ENCODE measurements around the gene TRIM8. TPM values are rescaled to one million over a fixed set of nuclear protein-coding genes. Genes with fewer than 3 reads are reported as not detected.

Gene TRIM8
- total and polyA plus RNA-seq, 2 donors (not counting 1 experiment from before 2014, with no cell fraction given): 44.9 to 74.4 TPM

DNA sequence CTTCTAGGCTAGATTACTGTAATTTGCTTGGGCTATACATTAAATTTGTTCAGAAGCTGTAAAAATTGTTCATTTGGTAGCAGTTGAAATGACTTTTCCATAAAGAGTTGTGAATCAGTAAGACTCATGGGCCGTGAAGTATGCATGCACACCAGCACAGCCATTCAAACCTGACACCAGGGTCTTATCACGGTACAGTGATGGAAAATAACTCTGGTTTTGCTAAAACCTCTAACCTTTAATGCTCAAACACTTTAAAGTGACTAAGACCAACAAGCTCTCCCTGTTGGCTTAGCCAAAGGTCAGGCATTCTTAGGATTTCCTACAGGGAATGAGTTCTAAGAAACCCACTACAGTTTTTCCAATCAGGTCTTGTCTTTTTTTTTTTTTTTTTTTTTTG lies 58.5 kb downstream of the TRIM8 start:
- Histone ChIP-seq H3K4me2 (replicated peaks; ENCODE audit: low read depth, low read length, poor library complexity, severe bottlenecking) (no peak overlapping the region), H3K4me1 (ENCODE audit: control insufficient read depth in 2 of 2, insufficient read depth in 2 of 2, low read length in 2 of 2) (peaks cover 0 to 7% of the 10 kb centered on the region in 2 donors), H3K4me3 (ENCODE audit: control extremely low read depth in 1 of 5, extremely low read depth in 1 of 5, insufficient read depth in 1 of 5, low read depth in 2 of 5, low read length in 4 of 5) (no peak overlapping the region), H3K27me3 (replicated peaks in 1 of 4; ENCODE audit: control extremely low read depth in 1 of 4, control insufficient read depth in 3 of 4, insufficient read depth in 4 of 4, low read length in 3 of 4) (no peaks in the 10 kb centered on the region), H3K9me3 (ENCODE audit: control extremely low read depth in 1 of 3, control insufficient read depth in 2 of 3, insufficient read depth in 1 of 3, low read length in 2 of 3) (no peaks in the 10 kb centered on the region), H3K9ac (ENCODE audit: low read length) (no peak overlapping the region), H3K79me2 (ENCODE audit: control insufficient read depth, insufficient read depth, low read length) (peaks cover 11% of the 10 kb centered on the region), H3K27ac (ENCODE audit: low read length in 2 of 2) (no peak overlapping the region), H3K36me3 (replicated peaks in 1 of 2; ENCODE audit: control extremely low read depth in 1 of 2, control insufficient read depth in 1 of 2, extremely low read depth in 1 of 2, insufficient read depth in 2 of 2, low read length in 1 of 2) (peaks cover 0 to 4% of the 10 kb centered on the region in 2 experiments), H2AFZ (ENCODE audit: insufficient read depth, low read depth, low read length, poor library complexity, severe bottlenecking) (no peak overlapping the region), H4K20me1 (ENCODE audit: control insufficient read depth, insufficient read depth, low read length, poor library complexity, severe bottlenecking) (no peaks in the 10 kb centered on the region)
- Mint-ChIP-seq H3K9me3 (ENCODE audit: insufficient read depth) (no peaks in the 10 kb centered on the region), H3K4me1 (no peaks in the 10 kb centered on the region), H3K4me3 (no peak overlapping the region), H3K27ac (no peak overlapping the region), H3K27me3 (no peaks in the 10 kb centered on the region)
- intact Hi-C loops (cut with micrococcal nuclease): no loop called here
- ChIA-PET CTCF (interaction anchor here (0.6 to 1.9 kb wide), 2 partner anchors 11 to 39 kb away, joined by 3 to 7 read pairs; partner anchors contain the start of gene ARL3), POLR2A (no interaction called here)
- DNase-seq (no peak), ATAC-seq (ENCODE audit: low read depth) (no peak)
- TF ChIP-seq EZH2 (IDR thresholded peaks at IDR 0.05; ENCODE audit: borderline replicate concordance, insufficient read depth, low read depth, low read length, poor library complexity, severe bottlenecking): no peak
- TF ChIP-seq, protein P1, sequence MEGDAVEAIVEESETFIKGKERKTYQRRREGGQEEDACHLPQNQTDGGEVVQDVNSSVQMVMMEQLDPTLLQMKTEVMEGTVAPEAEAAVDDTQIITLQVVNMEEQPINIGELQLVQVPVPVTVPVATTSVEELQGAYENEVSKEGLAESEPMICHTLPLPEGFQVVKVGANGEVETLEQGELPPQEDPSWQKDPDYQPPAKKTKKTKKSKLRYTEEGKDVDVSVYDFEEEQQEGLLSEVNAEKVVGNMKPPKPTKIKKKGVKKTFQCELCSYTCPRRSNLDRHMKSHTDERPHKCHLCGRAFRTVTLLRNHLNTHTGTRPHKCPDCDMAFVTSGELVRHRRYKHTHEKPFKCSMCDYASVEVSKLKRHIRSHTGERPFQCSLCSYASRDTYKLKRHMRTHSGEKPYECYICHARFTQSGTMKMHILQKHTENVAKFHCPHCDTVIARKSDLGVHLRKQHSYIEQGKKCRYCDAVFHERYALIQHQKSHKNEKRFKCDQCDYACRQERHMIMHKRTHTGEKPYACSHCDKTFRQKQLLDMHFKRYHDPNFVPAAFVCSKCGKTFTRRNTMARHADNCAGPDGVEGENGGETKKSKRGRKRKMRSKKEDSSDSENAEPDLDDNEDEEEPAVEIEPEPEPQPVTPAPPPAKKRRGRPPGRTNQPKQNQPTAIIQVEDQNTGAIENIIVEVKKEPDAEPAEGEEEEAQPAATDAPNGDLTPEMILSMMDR (IDR thresholded peaks at IDR 0.05): no peak
- no CpG with 5 or more reads among the region's 2 CpGs for WGBS (ENCODE audit: insufficient coverage)

DNA sequence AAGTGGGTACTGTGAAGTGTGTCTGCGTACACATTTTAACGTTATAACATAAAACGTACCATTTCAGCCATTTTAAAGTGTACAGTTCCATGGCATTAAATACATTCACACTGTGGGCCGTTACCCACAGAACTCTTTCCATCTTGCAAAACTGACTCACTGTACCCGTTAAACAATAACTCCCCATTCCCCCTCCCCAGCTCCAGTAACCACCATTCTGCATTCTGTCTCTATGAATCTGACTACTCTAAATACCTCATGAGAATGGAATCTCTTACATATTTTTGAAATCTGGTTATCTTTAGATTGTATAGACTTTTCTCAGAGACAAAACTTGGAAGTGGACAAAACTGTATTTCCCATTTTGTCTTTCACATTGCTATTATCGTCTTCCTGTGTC lies 60.6 kb downstream of the TRIM8 start:
- no peak for TF ChIP-seq EZH2 (IDR thresholded peaks at IDR 0.05; ENCODE audit: borderline replicate concordance, insufficient read depth, low read depth, low read length, poor library complexity, severe bottlenecking)
- TF ChIP-seq, protein P1 (IDR thresholded peaks at IDR 0.05): no peak
- H3K27me3 Mint-ChIP-seq: no peaks in the 10 kb centered on the region
- Histone ChIP-seq H3K4me2 (replicated peaks; ENCODE audit: low read depth, low read length, poor library complexity, severe bottlenecking) (no peak overlapping the region), H3K79me2 (ENCODE audit: control insufficient read depth, insufficient read depth, low read length) (peaks cover 28% of the 10 kb centered on the region), H2AFZ (ENCODE audit: insufficient read depth, low read depth, low read length, poor library complexity, severe bottlenecking) (no peak overlapping the region), H4K20me1 (ENCODE audit: control insufficient read depth, insufficient read depth, low read length, poor library complexity, severe bottlenecking) (no peaks in the 10 kb centered on the region), H3K27ac (ENCODE audit: low read length in 2 of 2) (no peak overlapping the region), H3K4me1 (ENCODE audit: control insufficient read depth in 2 of 2, insufficient read depth in 2 of 2, low read length in 2 of 2) (peaks cover 0 to 7% of the 10 kb centered on the region in 2 donors), H3K27me3 (replicated peaks in 1 of 4; ENCODE audit: control extremely low read depth in 1 of 4, control insufficient read depth in 3 of 4, insufficient read depth in 4 of 4, low read length in 3 of 4) (no peaks in the 10 kb centered on the region), H3K9me3 (ENCODE audit: control extremely low read depth in 1 of 3, control insufficient read depth in 2 of 3, insufficient read depth in 1 of 3, low read length in 2 of 3) (no peaks in the 10 kb centered on the region), H3K9ac (ENCODE audit: low read length) (no peak overlapping the region), H3K4me3 (ENCODE audit: control extremely low read depth in 1 of 5, extremely low read depth in 1 of 5, insufficient read depth in 1 of 5, low read depth in 2 of 5, low read length in 4 of 5) (no peak overlapping the region), H3K36me3 (replicated peaks in 1 of 2; ENCODE audit: control extremely low read depth in 1 of 2, control insufficient read depth in 1 of 2, extremely low read depth in 1 of 2, insufficient read depth in 2 of 2, low read length in 1 of 2) (no peaks in the 10 kb centered on the region)
- 100% methylated on average over 3 of the region's 6 CpGs for WGBS (ENCODE audit: insufficient coverage)
- DNase-seq (no peak), ATAC-seq (ENCODE audit: low read depth) (no peak)
- no peak overlapping the region for H3K27ac Mint-ChIP-seq
- intact Hi-C loops (cut with micrococcal nuclease): no loop called here
- no peak overlapping the region for H3K4me3 Mint-ChIP-seq
- H3K4me1 Mint-ChIP-seq: no peaks in the 10 kb centered on the region
- H3K9me3 Mint-ChIP-seq (ENCODE audit: insufficient read depth): no peaks in the 10 kb centered on the region
- ChIA-PET CTCF (interaction anchor here (0.9 kb wide), 1 partner anchor 9 kb away, joined by 3 read pairs; the partner anchor contains the start of genes ARL3 and SFXN2), POLR2A (no interaction called here)
